PC-3 (cell line): Measurements from ENCODE around the gene ABAT. TPM values are rescaled to one million over a fixed set of nuclear protein-coding genes. Genes with fewer than 3 reads are reported as not detected.

Experiments
- ATAC-seq: fragments of 200-7000 bp; cut with Tn5 transposase; 2 replicates; pipeline ENCODE4 v1.9.1; 2020; ENCODE audit warnings: mild to moderate bottlenecking, moderate library complexity
- BruUV-seq: library from RNA; stranded (reverse); fragments of 400-500 nt; replicated peaks from 2 replicates; lab custom pipeline; 2021; lab: Mats Ljungman, UMichigan
- CTCF ChIA-PET: fragments of 300-600 bp; sonication (Branson Sonifier 250); formaldehyde crosslinking; loops from one replicate; lab custom pipeline; 2022; ENCODE audit warnings: antibody characterized with exemption; lab: Charles Lee
- POLR2A ChIA-PET: fragments of 300-600 bp; sonication (Branson Sonifier 250); formaldehyde crosslinking; loops from one replicate; lab custom pipeline; 2022; ENCODE audit warnings: antibody characterized with exemption; ENCODE audit not compliant: unreplicated experiment; lab: Charles Lee
- DNase-seq: peaks from one replicate; pipeline ENCODE4 v3.0.0-alpha.2; 2015
- H2AFZ ChIP-seq: fragments of 300-600 bp; sonication (generic); 2 replicates; pipeline ENCODE4 v1.6.0; 2016; ENCODE audit warnings: antibody characterized with exemption, low read length
- H3F3A ChIP-seq: fragments of 300-600 bp; sonication (generic); one replicate; pipeline ENCODE4 v1.6.0; 2017; ENCODE audit warnings: antibody characterized with exemption, low read length, control low read depth, mild to moderate bottlenecking; ENCODE audit not compliant: unreplicated experiment
- H3K27ac ChIP-seq: fragments of 300-600 bp; sonication (generic); 2 replicates; pipeline ENCODE4 v1.5.1; 2016; ENCODE audit warnings: mild to moderate bottlenecking, low read length
- H3K27me3 ChIP-seq: fragments of 300-600 bp; sonication (generic); 2 replicates; pipeline ENCODE4 v1.6.1; 2016; ENCODE audit warnings: low read length, mixed read lengths
- H3K36me3 ChIP-seq: fragments of 300-600 bp; sonication (generic); 2 replicates; pipeline ENCODE4 v1.6.1; 2016; ENCODE audit warnings: low read depth, mixed run types, low read length, mixed read lengths
- H3K4me1 ChIP-seq: fragments of 300-600 bp; sonication (generic); 2 replicates; pipeline ENCODE4 v1.5.1; 2016; ENCODE audit warnings: low read length; ENCODE audit not compliant: insufficient read depth
- H3K4me2 ChIP-seq: fragments of 300-600 bp; sonication (generic); 2 replicates; pipeline ENCODE4 v1.6.0; 2016; ENCODE audit warnings: low read length
- H3K4me3 ChIP-seq: fragments of 300-600 bp; sonication (generic); 2 replicates; pipeline ENCODE4 v1.5.1; 2016; ENCODE audit warnings: mild to moderate bottlenecking, low read length, mixed read lengths
- H3K79me2 ChIP-seq: fragments of 300-600 bp; sonication (generic); 2 replicates; pipeline ENCODE4 v1.6.1; 2017; ENCODE audit warnings: low read length, mixed read lengths
- H3K9ac ChIP-seq: fragments of 300-600 bp; sonication (generic); 2 replicates; pipeline ENCODE4 v1.6.0; 2016; ENCODE audit warnings: mild to moderate bottlenecking, low read length
- H3K9me2 ChIP-seq: fragments of 300-600 bp; sonication (generic); replicated peaks from 2 replicates; pipeline ENCODE4 v1.6.1; 2016; ENCODE audit warnings: mixed run types, low read length, mixed read lengths
- H3K9me3 ChIP-seq: fragments of 300-600 bp; sonication (generic); 2 replicates; pipeline ENCODE4 v1.6.1; 2016; ENCODE audit warnings: low read length, mixed read lengths
- H4K20me1 ChIP-seq: fragments of 300-600 bp; sonication (generic); 2 replicates; pipeline ENCODE4 v1.6.1; 2016; ENCODE audit warnings: low read length, mixed read lengths
- CTCF ChIP-seq: fragments of 300-600 bp; sonication (generic); conservative IDR thresholded peaks from 2 replicates; pipeline ENCODE4 v1.5.1; 2017; ENCODE audit warnings: antibody characterized with exemption, low read depth, mild to moderate bottlenecking, low read length
- EZH2 ChIP-seq: fragments of 300-600 bp; sonication (generic); IDR thresholded peaks from one replicate; pipeline ENCODE4 v1.6.1; 2017; ENCODE audit warnings: antibody characterized with exemption, mild to moderate bottlenecking, low read length; ENCODE audit not compliant: unreplicated experiment
- EZH2phosphoT487 ChIP-seq: fragments of 300-600 bp; sonication (generic); IDR thresholded peaks from 2 replicates; pipeline ENCODE4 v1.6.1; 2018; ENCODE audit warnings: mild to moderate bottlenecking, antibody characterized with exemption, low read length, borderline replicate concordance
- intact Hi-C: fragments of 100-400 bp; cut with micrococcal nuclease; formaldehyde crosslinking; loops from 2 replicates; pipeline ENCODE4 v1.9.0; 2023
- total RNA-seq: library from RNA; depleted of rRNA; stranded (reverse); fragments of >200 nt; gene quantifications from 2 replicates; pipeline ENCODE4 v1.2.3, GENCODE V29; 2014

Gene ABAT
- total RNA-seq, 1 experiment from 2014 or later, result 0.95 TPM

GRCh38 chr16:8718851-8719680, 44.6 kb downstream of the ABAT start:
- Histone ChIP-seq H3K79me2 (no peaks in the 10 kb centered on the region), H3K27me3 (peaks cover 21% of the 10 kb centered on the region), H3K9me3 (no peaks in the 10 kb centered on the region), H3K36me3 (no peaks in the 10 kb centered on the region), H3K9me2 (no peaks in the 10 kb centered on the region), H3K4me1 (no peaks in the 10 kb centered on the region), H3K4me3 (no peak overlapping the region), H4K20me1 (no peaks in the 10 kb centered on the region), H3K27ac (no peak overlapping the region), H2AFZ (no peak overlapping the region), H3K4me2 (no peak overlapping the region), H3F3A (no peaks in the 10 kb centered on the region), H3K9ac (no peak overlapping the region)
- CTCF ChIA-PET, result no interaction called here
- TF ChIP-seq EZH2phosphoT487 (no peak), CTCF (no peak), EZH2 (no peak)
- DNase-seq (no peak), ATAC-seq (no peak)
- POLR2A ChIA-PET, result no interaction called here
- BruUV-seq, result no TSS peak
- intact Hi-C loops, result no loop called here

- no peak for DNase-seq
- Histone ChIP-seq H3K79me2 (no peaks in the 10 kb centered on the region), H4K20me1 (no peaks in the 10 kb centered on the region), H3K9me2 (no peaks in the 10 kb centered on the region), H3K27ac (no peak overlapping the region), H3K9ac (no peak overlapping the region), H3K36me3 (no peaks in the 10 kb centered on the region), H3K4me3 (no peak overlapping the region), H3F3A (no peaks in the 10 kb centered on the region), H3K4me2 (no peak overlapping the region), H2AFZ (no peak overlapping the region), H3K4me1 (no peaks in the 10 kb centered on the region), H3K9me3 (no peaks in the 10 kb centered on the region), H3K27me3 (peaks cover 21% of the 10 kb centered on the region)
- no TSS peak for BruUV-seq
- POLR2A ChIA-PET, result no interaction called here
- CTCF ChIA-PET, result no interaction called here
- no peak for TF ChIP-seq EZH2
- TF ChIP-seq CTCF, result no peak
- TF ChIP-seq EZH2phosphoT487, result no peak
- intact Hi-C loops, result no loop called here
- no peak for ATAC-seq
Measured at GRCh38 chr16:8720080-8720966, 45.9 kb downstream of the ABAT start.

- no TSS peak for BruUV-seq
- H3K4me3 ChIP-seq, result no peak overlapping the region
- no peaks in the 10 kb centered on the region for H3K36me3 ChIP-seq
- no peaks in the 10 kb centered on the region for H3K9me2 ChIP-seq
- no peaks in the 10 kb centered on the region for H3K9me3 ChIP-seq
- H3K4me2 ChIP-seq, result no peak overlapping the region
- intact Hi-C loops, result no loop called here
- ATAC-seq (no peak), DNase-seq (no peak)
- H3K9ac ChIP-seq, result no peak overlapping the region
- ChIA-PET POLR2A (no interaction called here), CTCF (no interaction called here)
- TF ChIP-seq EZH2phosphoT487, result no peak
- no peak for TF ChIP-seq EZH2
- no peak for TF ChIP-seq CTCF
- no peaks in the 10 kb centered on the region for H3K79me2 ChIP-seq
- H3K27me3 ChIP-seq, result peaks cover 21% of the 10 kb centered on the region
- H2AFZ ChIP-seq, result no peak overlapping the region
- H4K20me1 ChIP-seq, result no peaks in the 10 kb centered on the region
- H3K27ac ChIP-seq, result no peak overlapping the region
- no peaks in the 10 kb centered on the region for H3K4me1 ChIP-seq
- no peaks in the 10 kb centered on the region for H3F3A ChIP-seq
Measured at GRCh38 chr16:8720967-8721308, 46.5 kb downstream of the ABAT start.
